VCaP (cell line): ENCODE data around the gene FAM98A.

Experiments used
- H3K27ac ChIP-seq: fragments of 450-650 bp; 2 replicates; pipeline ENCODE4 v1.5.1; 2017
- TF ChIP-seq, protein P1 (sequence below): fragments of 450-650 bp; conservative IDR thresholded peaks from 2 replicates; pipeline ENCODE4 v1.5.1; 2017; ENCODE audit warnings: mild to moderate bottlenecking, moderate library complexity

Gene FAM98A

DNA sequence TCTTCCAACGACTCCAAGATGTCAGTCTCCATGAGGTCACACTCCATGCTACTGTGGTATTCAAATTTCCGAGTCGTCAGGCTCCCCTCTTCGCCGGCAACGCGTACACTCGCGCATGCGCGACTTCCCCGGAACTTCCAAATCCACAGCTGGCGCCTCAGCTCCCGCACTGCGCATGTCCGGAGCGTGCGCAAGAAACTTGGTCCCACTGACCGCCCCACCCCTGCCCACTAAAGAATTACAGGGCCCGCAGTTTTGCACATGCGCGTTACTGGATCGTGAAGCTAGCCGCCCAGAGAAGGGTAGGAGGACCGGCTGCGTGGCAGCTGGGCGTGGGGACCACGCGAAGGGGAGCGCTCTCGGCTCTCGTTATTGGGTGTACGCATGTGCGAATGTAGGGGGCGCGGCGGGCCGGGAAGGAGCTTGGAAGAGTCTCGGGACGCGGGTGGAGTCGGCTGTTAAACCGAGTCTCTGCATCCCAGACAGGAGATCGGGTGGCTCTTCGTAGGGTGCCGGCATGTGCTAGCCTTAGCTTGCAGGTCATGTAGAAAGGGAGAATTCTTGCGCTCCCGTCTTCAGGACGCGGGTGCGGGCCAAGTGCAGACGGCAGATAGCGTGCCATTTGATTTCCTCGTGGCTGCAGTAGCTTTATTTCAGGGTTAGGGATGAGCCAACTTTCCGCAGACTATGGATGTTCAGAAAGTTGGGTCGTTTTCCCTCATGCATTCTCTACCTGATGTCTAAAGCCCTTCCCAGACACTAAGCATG lies at the start of gene FAM98A:
FAM98A (minus strand) TSS at position 125 of the 768 bp plus-strand sequence; CDS start at position 47, 78 bp downstream.
- TF ChIP-seq, protein P1, sequence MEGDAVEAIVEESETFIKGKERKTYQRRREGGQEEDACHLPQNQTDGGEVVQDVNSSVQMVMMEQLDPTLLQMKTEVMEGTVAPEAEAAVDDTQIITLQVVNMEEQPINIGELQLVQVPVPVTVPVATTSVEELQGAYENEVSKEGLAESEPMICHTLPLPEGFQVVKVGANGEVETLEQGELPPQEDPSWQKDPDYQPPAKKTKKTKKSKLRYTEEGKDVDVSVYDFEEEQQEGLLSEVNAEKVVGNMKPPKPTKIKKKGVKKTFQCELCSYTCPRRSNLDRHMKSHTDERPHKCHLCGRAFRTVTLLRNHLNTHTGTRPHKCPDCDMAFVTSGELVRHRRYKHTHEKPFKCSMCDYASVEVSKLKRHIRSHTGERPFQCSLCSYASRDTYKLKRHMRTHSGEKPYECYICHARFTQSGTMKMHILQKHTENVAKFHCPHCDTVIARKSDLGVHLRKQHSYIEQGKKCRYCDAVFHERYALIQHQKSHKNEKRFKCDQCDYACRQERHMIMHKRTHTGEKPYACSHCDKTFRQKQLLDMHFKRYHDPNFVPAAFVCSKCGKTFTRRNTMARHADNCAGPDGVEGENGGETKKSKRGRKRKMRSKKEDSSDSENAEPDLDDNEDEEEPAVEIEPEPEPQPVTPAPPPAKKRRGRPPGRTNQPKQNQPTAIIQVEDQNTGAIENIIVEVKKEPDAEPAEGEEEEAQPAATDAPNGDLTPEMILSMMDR, result no peak
- peak within 1 kb of the TSS; percentile 74 for H3K27ac ChIP-seq

GRCh38 chr2:33645861-33646260 lies 46.8 kb upstream of the FAM98A start:
- TF ChIP-seq, protein P1, result no peak
- H3K27ac ChIP-seq, result no peak overlapping the region

DNA sequence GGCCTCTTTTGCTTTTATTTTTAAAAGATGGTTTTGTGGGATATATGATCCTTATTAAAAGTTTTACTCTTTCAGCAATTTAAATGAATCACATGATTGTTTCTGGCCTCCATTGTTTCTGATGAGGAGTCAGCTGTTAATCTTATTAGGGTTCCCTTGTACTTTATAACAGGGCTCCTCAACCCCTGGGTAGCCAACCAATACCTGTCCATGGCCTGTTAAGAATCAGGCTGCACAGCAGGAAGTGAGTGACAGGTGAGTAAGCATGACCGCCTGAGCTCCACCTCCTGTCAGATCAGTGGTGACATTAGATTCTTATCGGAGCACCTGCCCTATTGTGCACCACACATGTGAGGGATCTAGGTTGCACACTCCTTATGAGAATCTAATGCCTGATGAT lies 45.1 kb upstream of the FAM98A start:
- TF ChIP-seq, protein P1, result no peak
- no peak overlapping the region for H3K27ac ChIP-seq

DNA sequence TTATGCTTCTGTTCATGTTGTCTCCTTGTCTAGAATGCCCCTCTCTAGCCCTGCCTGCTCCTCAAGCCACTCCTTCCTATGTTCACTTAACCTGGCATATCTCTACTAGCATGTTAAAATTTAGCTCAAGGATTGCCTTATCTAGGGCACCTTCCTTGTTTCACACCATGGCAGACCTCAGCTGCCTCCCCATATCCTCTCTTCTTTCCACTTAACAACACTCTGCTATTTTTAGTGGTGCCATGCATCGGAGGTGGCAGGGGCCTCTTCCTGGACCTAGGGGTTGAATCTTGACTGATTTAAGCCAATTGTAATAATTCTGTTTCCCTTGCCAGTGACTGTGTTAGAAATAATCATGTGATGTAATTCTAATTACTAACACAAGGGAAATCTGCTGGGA lies 36.9 kb upstream of the FAM98A start:
- TF ChIP-seq, protein P1, result no peak

GRCh38 chr2:33634261-33634910 lies 35.3 kb upstream of the FAM98A start:
- TF ChIP-seq, protein P1, result no peak
- peak overlapping the region; percentile 74 for H3K27ac ChIP-seq

More for the DNA sequence above, 36.9 kb upstream of the FAM98A start:
- H3K27ac ChIP-seq, result no peak overlapping the region

DNA sequence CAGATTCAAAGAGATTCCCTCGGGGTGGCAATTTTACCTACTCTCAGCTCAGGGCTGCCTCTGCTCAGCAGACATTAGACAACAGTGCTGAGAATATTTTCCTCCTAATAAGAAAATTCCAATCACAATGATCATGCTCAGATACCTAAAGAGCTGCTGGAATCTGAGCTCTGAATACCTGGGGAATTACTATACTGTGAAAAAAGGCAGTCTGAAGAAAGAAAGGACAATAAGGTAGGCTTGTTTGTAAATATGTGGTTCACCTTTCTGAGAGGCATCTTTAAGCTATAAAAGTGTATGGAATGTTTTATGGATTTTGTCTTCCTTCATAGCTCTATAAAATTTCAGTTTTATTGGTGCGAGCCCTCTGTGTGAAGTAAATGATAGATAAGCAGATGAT lies 34.2 kb upstream of the FAM98A start:
- H3K27ac ChIP-seq, result peak overlapping the region; percentile 74
- TF ChIP-seq, protein P1, result no peak

- H3K27ac ChIP-seq, result peak overlapping the region; percentile 74
- TF ChIP-seq, protein P1, result no peak
These were observed 33.7 kb upstream of the FAM98A start for GRCh38 chr2:33632831-33633230.
